AG09309 (cell line): ENCODE results near the gene UQCC3.
"Not testable (repeated sequence)": the region's sequence is repeated elsewhere in the genome, so short reads cannot be mapped to it uniquely, and the experiment has no call there.

Source experiments
- DNase-seq: peaks from one replicate; pipeline ENCODE4 v3.0.0-alpha.2; 2010; ENCODE audit warnings: low read depth
- H3K4me3 ChIP-seq: 2 replicates; pipeline ENCODE4 v1.5.1; 2011; ENCODE audit warnings: mild to moderate bottlenecking, low read depth, low read length, moderate library complexity; ENCODE audit not compliant: control insufficient read depth
- TF ChIP-seq, protein P1 (sequence below): IDR thresholded peaks from 2 replicates; pipeline ENCODE4 v1.5.1; 2011; ENCODE audit warnings: mild to moderate bottlenecking, low read depth, low read length, inconsistent platforms; ENCODE audit not compliant: insufficient read depth, control insufficient read depth; ENCODE audit errors: missing control alignments

Gene UQCC3

DNA sequence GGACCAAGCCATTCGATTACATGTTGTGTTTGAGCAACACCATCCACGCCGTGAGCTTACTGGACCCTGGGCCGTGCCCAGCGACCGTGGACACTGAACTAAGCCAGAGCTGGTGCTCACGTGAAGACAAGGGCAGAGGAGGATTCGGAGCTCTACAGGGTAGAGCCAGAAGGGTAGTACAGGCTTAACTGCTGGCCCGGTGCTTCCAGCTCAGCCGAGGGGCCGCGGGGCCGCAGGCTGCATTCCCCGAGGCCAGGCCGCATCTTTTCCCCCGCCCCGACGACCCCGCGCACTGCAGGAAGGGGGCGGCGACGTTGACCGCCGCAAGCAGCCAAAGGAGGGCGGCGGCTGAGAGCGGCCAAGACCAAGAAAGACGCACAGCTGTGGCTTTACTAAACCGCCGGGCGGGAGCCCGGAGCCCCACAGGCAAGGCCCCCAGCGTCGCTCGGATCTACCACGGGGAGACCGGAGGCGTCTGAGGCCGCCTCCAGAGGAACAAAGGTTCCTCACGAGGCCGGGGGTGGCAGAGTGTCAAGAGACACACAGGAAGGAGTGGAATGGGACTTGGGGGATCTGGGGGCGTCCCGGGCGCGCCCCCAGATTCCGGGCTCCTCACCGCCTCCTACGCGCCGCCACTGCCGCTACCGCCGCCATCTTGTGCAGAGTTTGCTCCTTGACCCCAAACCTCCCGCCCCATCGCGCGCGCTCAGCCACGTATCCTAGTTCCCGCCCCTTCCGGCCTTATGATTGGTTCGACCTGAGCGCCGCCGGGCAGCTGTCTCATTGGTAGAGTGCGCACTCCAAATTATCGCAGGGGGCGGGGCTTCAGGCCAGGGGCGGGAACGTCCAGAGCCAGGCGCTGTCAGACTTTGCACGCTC, 25.3 kb upstream of the UQCC3 start, which contains the start of gene GANAB:
Gene GANAB, minus strand, starts transcription at position 668 of the 879 bp plus-strand sequence. Its CDS starts 14 bp downstream, at position 654.
- peak; percentile 84 for DNase-seq
- TF ChIP-seq, protein P1, sequence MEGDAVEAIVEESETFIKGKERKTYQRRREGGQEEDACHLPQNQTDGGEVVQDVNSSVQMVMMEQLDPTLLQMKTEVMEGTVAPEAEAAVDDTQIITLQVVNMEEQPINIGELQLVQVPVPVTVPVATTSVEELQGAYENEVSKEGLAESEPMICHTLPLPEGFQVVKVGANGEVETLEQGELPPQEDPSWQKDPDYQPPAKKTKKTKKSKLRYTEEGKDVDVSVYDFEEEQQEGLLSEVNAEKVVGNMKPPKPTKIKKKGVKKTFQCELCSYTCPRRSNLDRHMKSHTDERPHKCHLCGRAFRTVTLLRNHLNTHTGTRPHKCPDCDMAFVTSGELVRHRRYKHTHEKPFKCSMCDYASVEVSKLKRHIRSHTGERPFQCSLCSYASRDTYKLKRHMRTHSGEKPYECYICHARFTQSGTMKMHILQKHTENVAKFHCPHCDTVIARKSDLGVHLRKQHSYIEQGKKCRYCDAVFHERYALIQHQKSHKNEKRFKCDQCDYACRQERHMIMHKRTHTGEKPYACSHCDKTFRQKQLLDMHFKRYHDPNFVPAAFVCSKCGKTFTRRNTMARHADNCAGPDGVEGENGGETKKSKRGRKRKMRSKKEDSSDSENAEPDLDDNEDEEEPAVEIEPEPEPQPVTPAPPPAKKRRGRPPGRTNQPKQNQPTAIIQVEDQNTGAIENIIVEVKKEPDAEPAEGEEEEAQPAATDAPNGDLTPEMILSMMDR: no peak

DNA sequence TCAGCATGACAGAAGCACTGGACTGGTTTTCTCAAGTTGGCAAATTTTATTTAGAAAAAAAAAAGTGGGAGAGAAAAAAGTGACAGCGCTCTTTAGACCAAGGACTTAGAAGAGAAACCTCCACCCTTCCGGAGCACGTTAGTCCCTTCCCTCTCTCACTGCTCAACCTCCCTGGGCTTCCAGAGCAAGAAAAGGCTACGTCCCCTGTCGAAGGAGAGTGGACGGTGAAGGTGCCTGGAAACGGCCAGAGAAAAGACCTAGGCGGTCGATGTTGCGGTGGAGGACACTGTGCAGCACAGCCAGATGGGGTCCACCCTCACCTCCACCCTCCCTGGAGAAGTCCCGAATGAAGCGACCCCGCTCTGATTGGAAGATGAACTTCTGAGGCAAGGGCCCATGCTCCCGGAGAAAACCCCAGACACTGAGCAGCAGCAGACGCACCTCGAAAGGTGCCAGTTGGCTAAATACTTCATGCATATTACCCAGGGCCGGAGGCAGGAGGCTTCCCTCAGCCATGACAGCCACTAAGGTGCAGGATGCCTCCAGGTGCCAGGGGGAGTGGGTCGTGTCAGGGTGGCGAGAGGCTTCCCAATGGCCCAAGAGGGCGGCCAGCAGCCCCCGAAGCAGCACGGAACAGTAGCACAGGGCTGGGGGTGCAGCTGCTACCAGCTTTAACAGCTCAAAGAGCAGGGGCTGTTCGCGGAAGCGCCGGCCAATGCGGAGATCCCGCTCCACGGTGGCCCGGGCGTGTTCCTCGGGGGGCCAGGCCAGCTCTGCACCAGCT, 24.5 kb upstream of the UQCC3 start:
- DNase-seq: no peak
- TF ChIP-seq, protein P1: no peak
- no peak overlapping the region; the same call in none of the 2 replicates for H3K4me3 ChIP-seq

More for the DNA sequence above, 25.3 kb upstream of the UQCC3 start, which contains the start of gene GANAB:
- H3K4me3 ChIP-seq: peak within 1 kb of the TSS; percentile 90

DNA sequence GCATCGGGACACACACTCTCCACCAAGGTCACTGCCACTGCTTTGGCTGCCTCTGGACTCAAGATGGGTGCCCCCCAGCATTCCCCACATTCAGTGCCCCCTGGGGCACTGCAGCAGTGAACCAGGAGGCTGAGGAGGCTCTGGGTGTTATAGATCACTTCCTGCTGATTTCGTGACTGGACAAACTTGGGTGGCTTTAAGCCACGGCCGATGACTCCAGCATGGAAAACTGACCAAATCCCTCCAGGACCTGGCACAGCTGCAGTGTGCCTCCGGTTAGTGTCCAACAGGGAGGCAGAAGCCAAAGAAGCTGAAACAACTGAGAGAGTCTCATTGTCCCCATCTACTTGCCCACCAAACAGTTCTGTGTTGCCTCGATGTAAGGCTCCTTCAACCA, 23.9 kb upstream of the UQCC3 start:
- no peak for DNase-seq
- H3K4me3 ChIP-seq: no peak overlapping the region
- TF ChIP-seq, protein P1: no peak

DNA sequence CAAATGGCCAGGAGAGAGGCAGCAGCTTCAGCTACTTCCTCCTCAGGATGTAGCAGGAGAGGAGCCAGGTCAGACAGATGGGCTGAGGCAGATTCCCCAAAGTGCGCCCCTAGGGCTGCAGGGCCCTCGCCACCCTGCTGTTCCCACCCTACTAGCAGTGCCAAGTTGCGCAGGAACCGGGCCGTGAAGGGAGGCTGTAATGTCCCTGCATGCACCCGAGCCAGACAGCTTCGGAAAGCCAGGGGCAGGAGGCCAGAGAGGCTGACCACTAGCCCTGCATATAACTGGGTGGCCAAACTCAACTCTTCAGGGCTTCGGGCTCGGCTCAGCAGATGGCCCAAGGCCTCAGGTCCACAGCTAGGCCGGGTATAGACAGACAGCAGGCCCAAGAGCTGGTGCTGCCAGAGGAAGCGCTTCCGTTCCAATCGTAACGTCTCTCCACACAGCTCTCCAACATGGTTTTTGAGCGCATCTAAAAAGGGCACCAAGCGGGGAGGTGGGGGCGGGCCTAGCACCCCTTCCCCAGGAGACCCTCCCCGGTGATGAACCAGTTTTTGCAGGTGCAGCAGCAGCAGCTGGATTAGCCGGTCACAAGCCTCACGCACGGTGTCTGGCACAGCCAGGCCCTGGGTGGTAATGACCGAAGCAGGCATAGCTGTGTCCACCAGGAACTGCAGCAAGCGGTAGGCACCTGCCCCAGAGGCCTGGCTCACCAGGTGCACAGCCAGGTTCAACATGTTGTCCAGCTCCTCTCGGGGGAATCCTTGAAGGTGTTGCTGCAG, 23.1 kb upstream of the UQCC3 start:
- TF ChIP-seq, protein P1: no peak

DNA sequence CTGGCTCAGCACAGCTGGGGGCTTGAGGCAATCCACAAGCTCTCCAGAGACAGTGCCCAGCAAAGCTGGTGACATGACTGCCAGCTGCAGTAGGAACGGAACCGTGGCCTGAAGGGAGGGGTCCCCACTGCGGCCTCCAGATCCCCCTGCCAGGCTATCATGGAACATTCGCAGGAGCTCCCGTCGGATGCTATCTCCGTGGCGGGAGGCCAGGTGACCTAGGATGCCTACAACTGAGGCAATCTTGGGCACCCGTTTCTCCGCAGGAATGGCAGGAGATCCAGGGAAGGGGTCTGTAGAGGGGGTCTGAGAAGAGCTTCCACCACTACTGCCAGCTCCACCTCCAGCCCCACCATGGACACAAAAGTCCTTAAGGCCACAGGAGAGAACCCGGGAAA, 22.5 kb upstream of the UQCC3 start:
- DNase-seq: no peak
- H3K4me3 ChIP-seq: no peak overlapping the region

More for the DNA sequence above, 23.1 kb upstream of the UQCC3 start:
- no peak for DNase-seq
- H3K4me3 ChIP-seq: no peak overlapping the region

DNA sequence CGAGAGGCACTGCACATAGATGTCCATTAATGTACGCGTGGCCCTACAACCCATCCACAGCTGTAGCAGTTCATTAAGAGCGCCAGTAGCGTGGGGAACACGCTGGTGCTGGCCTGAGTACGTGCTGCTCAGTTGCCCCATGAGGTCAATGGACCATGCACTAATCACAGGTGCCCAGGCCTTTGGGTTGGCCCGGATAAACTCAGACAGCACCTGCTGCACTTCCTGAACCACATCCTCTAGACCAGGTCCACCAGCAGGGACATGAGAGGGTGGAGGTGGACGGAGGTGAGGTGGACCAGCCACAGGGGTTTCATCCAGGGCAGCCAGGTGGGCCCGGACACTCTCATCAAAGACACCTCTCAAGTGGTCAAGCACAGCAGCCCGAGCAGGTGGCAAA, 22.0 kb upstream of the UQCC3 start:
- DNase-seq: no peak
- TF ChIP-seq, protein P1: no peak
- no peak overlapping the region for H3K4me3 ChIP-seq

More for the DNA sequence above, 22.5 kb upstream of the UQCC3 start:
- TF ChIP-seq, protein P1: no peak

DNA sequence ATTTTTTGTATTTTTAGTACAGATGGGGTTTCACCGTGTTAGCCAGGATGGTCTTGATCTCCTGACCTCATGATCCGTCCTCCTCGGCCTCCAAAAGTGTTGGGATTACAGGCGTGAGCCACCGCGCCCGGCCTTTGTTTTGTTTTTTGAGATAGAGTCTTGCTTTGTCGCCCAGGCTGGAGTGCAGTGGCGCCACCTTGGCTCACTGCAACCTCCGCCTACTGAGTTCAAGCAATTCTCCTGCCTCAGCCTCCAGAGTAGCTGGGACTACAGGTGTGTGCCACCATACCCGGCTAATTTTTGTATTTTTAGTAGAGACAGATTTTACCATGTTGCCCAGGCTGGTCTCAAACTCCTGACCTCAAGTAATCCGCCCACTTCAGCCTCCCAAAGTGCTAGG, 21.2 kb upstream of the UQCC3 start:
- not testable (repeated sequence) for DNase-seq, H3K4me3 ChIP-seq
